ENCODE measurements around the gene IL1RL1. TPM values are rescaled to one million over a fixed set of nuclear protein-coding genes. Genes with fewer than 3 reads are reported as not detected.

The IL1RL1 gene
- total and polyA plus RNA-seq, 2 experiments from 2014 or later, result 6.0 to 13.1 TPM

DNA sequence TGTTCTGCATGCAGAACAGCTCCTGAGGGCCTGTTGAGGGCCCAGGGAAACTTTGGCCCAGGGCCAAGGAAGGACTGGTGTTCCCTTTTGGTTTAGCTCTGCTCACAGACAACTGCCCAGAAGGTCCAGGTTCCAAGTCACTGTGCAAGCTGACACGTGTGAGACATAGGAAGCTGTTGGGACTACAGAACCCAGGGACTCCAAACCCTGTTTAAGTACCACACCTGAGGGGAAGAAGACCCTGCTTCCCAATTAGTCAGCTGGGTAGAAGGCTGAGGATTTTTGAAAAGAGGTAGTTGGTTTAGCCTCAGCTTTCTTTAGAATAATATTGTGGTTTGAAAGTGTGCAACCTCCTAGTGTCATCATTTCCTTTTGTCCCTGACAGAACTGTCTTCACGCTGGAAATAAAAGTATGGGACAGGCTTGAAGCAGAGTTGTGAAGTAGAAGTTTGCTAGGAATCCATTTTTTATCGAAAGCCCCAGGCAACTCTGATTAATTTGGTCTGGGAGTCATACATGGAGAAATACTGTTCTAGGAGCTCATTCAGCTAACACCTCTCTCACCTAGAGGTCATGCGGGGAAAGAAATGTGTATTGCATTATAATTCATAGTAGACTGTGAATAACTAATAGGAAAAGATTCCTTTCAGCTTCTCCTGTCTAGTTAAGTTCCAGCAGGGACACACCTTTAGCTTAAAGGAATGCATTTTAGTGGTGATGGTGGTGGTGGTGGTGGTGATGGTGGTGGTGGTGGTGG lies 19.9 kb upstream of the IL1RL1 start:
- no peaks in the 10 kb centered on the region for H3K27me3 ChIP-seq
- TF ChIP-seq CTCF (IDR thresholded peaks at IDR 0.05; ENCODE audit: poor library complexity) (no peak), EZH2phosphoT487 (IDR thresholded peaks at IDR 0.05; ENCODE audit: low read depth, severe bottlenecking, unreplicated experiment) (no peak), EZH2 (IDR thresholded peaks at IDR 0.05; ENCODE audit: borderline replicate concordance) (no peak)
- H3K79me2 ChIP-seq, result no peaks in the 10 kb centered on the region
- H3K27ac ChIP-seq, result no peak overlapping the region
- H3K9me2 ChIP-seq (replicated peaks; ENCODE audit: insufficient read depth), result no peaks in the 10 kb centered on the region
- H3K36me3 ChIP-seq (replicated peaks; ENCODE audit: insufficient read depth, low read depth), result no peaks in the 10 kb centered on the region
- no peak overlapping the region for H3K4me3 ChIP-seq
- no peak overlapping the region for H3K4me2 ChIP-seq
- no peak overlapping the region for H2AFZ ChIP-seq
- no peaks in the 10 kb centered on the region for H3K9me3 ChIP-seq (ENCODE audit: low read depth)
- H4K20me1 ChIP-seq (ENCODE audit: insufficient read depth, poor library complexity, severe bottlenecking), result no peaks in the 10 kb centered on the region
- H3K4me1 ChIP-seq (ENCODE audit: insufficient read depth), result no peaks in the 10 kb centered on the region
- WGBS (ENCODE audit: low lambda C conversion rate, missing lambda C conversion rate), result 87% methylated on average over 4 of the region's 4 CpGs
- peak; percentile 32 for DNase-seq (ENCODE audit: low spot score)

GRCh38 chr2:102294802-102295489 lies 16.4 kb upstream of the IL1RL1 start:
- H3K4me1 ChIP-seq (ENCODE audit: insufficient read depth), result no peaks in the 10 kb centered on the region
- no peak overlapping the region for H2AFZ ChIP-seq
- no peak for TF ChIP-seq EZH2 (IDR thresholded peaks at IDR 0.05; ENCODE audit: borderline replicate concordance)
- no peak for TF ChIP-seq CTCF (IDR thresholded peaks at IDR 0.05; ENCODE audit: poor library complexity)
- TF ChIP-seq EZH2phosphoT487 (IDR thresholded peaks at IDR 0.05; ENCODE audit: low read depth, severe bottlenecking, unreplicated experiment), result no peak
- H3K27ac ChIP-seq, result no peak overlapping the region
- no peak overlapping the region for H3K4me3 ChIP-seq
- no peaks in the 10 kb centered on the region for H4K20me1 ChIP-seq (ENCODE audit: insufficient read depth, poor library complexity, severe bottlenecking)
- DNase-seq (ENCODE audit: low spot score), result no peak
- no peak overlapping the region for H3K4me2 ChIP-seq
- H3K9me2 ChIP-seq (replicated peaks; ENCODE audit: insufficient read depth), result no peaks in the 10 kb centered on the region
- H3K9me3 ChIP-seq (ENCODE audit: low read depth), result no peaks in the 10 kb centered on the region
- WGBS (ENCODE audit: low lambda C conversion rate, missing lambda C conversion rate), result 82% methylated on average over 3 of the region's 3 CpGs
- H3K36me3 ChIP-seq (replicated peaks; ENCODE audit: insufficient read depth, low read depth), result no peaks in the 10 kb centered on the region
- H3K27me3 ChIP-seq, result no peaks in the 10 kb centered on the region
- H3K79me2 ChIP-seq, result no peaks in the 10 kb centered on the region

DNA sequence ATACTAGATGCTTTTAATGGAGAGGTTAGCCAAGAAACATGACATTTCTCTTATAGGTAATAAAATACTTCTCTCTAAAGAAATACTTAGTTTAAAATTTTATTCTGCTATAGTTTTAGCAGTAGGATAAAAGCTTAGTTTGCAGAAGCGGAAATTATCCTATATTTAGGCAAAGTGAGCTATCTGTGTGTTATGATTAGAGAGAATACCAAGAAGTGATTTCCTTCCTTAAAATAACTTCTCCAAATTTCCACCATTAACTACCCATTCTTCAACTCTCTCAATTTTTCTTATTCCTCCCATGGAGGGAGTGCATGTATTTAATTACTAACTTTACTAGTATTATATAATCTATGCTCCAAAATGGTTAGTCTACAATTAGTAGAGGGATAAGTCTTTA lies 15.8 kb upstream of the IL1RL1 start:
- Histone ChIP-seq H3K79me2 (no peaks in the 10 kb centered on the region), H3K36me3 (replicated peaks; ENCODE audit: insufficient read depth, low read depth) (no peaks in the 10 kb centered on the region), H3K9me3 (ENCODE audit: low read depth) (no peaks in the 10 kb centered on the region), H4K20me1 (ENCODE audit: insufficient read depth, poor library complexity, severe bottlenecking) (no peaks in the 10 kb centered on the region), H3K9me2 (replicated peaks; ENCODE audit: insufficient read depth) (no peaks in the 10 kb centered on the region), H3K27me3 (no peaks in the 10 kb centered on the region), H3K4me1 (ENCODE audit: insufficient read depth) (no peaks in the 10 kb centered on the region), H3K27ac (no peak overlapping the region), H3K4me2 (no peak overlapping the region), H2AFZ (no peak overlapping the region), H3K4me3 (no peak overlapping the region)
- WGBS (ENCODE audit: low lambda C conversion rate, missing lambda C conversion rate), result 96% methylated on average over 1 of the region's 1 CpG
- no peak for DNase-seq (ENCODE audit: low spot score)
- no peak for TF ChIP-seq EZH2phosphoT487 (IDR thresholded peaks at IDR 0.05; ENCODE audit: low read depth, severe bottlenecking, unreplicated experiment)
- TF ChIP-seq EZH2 (IDR thresholded peaks at IDR 0.05; ENCODE audit: borderline replicate concordance), result no peak
- TF ChIP-seq CTCF (IDR thresholded peaks at IDR 0.05; ENCODE audit: poor library complexity), result no peak
